GM18951 (cell line): ENCODE measurements around the gene HPCAL1.
"Not testable (repeated sequence)": the region's sequence is repeated elsewhere in the genome, so short reads cannot be mapped to it uniquely, and the experiment has no call there.

Source experiments
- POLR2A ChIP-seq: IDR thresholded peaks from 4 replicates; pipeline ENCODE4 v1.6.1; 2011; ENCODE audit warnings: mild to moderate bottlenecking; ENCODE audit not compliant: insufficient read length, insufficient read depth; ENCODE audit errors: extremely low read depth
- in situ Hi-C: fragments of 300-500 bp; cut with MboI; formaldehyde crosslinking; loops from one replicate; pipeline ENCODE4 v1.12.0; 2022; ENCODE audit warnings: low sequenced_read_pairs, mixed read lengths, inconsistent platforms; ENCODE audit not compliant: unreplicated experiment

Gene HPCAL1

GRCh38 chr2:10296142-10296541, 6.6 kb upstream of the HPCAL1 start:
- in situ Hi-C loops = no loop called here
- TF ChIP-seq POLR2A = no peak

GRCh38 chr2:10297191-10297830, 5.4 kb upstream of the HPCAL1 start:
- TF ChIP-seq POLR2A = no peak
- in situ Hi-C loops = no loop called here

- TF ChIP-seq POLR2A = no peak
- in situ Hi-C loops = no loop called here
Observed at GRCh38 chr2:10297959-10298531, 4.7 kb upstream of the HPCAL1 start.

- in situ Hi-C loops = not testable (repeated sequence)
Observed at GRCh38 chr2:10298777-10299176, 3.9 kb upstream of the HPCAL1 start.

- in situ Hi-C loops = loop anchor here (10.0 kb wide), 1 partner anchor 104 kb away; no protein-coding TSS in a partner anchor
- no peak for TF ChIP-seq POLR2A
Observed at GRCh38 chr2:10300328-10300920, 2.3 kb upstream of the HPCAL1 start.

- in situ Hi-C loops = loop anchor here (10.0 kb wide), 1 partner anchor 104 kb away; no protein-coding TSS in a partner anchor
- TF ChIP-seq POLR2A = no peak
Observed at GRCh38 chr2:10300997-10301940, 1.4 kb upstream of the HPCAL1 start.

GRCh38 chr2:10301941-10302478, 694 bp upstream of the HPCAL1 start:
- no peak for TF ChIP-seq POLR2A
- in situ Hi-C loops = loop anchor here (10.0 kb wide), 1 partner anchor 103 kb away; no protein-coding TSS in a partner anchor

- in situ Hi-C loops = loop anchor here (10.0 kb wide), 1 partner anchor 102 kb away; no protein-coding TSS in a partner anchor
- no peak for TF ChIP-seq POLR2A
Observed at GRCh38 chr2:10303181-10303693, 533 bp downstream of the HPCAL1 start.

GRCh38 chr2:10303694-10304378, 1.1 kb downstream of the HPCAL1 start:
- in situ Hi-C loops = loop anchor here (10.0 kb wide), 1 partner anchor 101 kb away; no protein-coding TSS in a partner anchor
- no peak for TF ChIP-seq POLR2A

- TF ChIP-seq POLR2A = no peak
- in situ Hi-C loops = loop anchor here (10.0 kb wide), 1 partner anchor 100 kb away; no protein-coding TSS in a partner anchor
Observed at GRCh38 chr2:10304458-10305253, 2.0 kb downstream of the HPCAL1 start.

- TF ChIP-seq POLR2A = no peak
- in situ Hi-C loops = loop anchor here (10.0 kb wide), 1 partner anchor 100 kb away; no protein-coding TSS in a partner anchor
Observed at GRCh38 chr2:10305254-10305635, 2.5 kb downstream of the HPCAL1 start.
